Hair follicle dermal papilla cell (primary cell): Measurements from ENCODE around the gene OR1S2. TPM values are rescaled to one million over a fixed set of nuclear protein-coding genes. Genes with fewer than 3 reads are reported as not detected.

ENCODE experiments used
- total RNA-seq: library from RNA; depleted of rRNA; stranded (reverse); fragments of >200 nt; gene quantifications from 2 replicates; pipeline ENCODE4 v1.2.3, GENCODE V29; 2012

OR1S2 gene
- total RNA-seq, result not detected in 2 replicates

DNA sequence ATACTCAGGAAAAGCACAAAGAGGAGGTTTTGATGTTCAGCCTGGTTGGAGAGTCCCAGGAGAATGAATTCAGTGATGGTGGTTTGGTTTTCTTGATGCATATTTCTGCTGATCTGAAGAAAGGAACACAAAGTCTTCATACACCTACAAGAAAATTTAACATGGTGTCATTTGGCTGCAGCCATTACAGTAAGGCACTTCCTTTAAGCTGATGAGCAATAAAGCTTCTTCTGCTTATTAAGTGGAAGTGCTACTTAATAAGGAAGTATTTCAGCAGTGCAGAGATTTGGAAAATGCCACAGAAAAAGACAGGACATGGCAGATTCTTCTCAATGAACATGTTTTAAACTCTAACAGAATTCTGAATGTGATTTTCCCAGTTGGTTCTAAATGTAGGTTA is at the start of gene OR1S2:
OR1S2 (minus strand) TSS at position 101 of the 400 bp plus-strand sequence; CDS start at position 101, 0 bp downstream.

GRCh38 chr11:58212420-58212819 is 8.5 kb upstream of the OR1S2 start, which contains the start of gene OR1S1:
OR1S1 (plus strand) TSS chr11:58212720.

DNA sequence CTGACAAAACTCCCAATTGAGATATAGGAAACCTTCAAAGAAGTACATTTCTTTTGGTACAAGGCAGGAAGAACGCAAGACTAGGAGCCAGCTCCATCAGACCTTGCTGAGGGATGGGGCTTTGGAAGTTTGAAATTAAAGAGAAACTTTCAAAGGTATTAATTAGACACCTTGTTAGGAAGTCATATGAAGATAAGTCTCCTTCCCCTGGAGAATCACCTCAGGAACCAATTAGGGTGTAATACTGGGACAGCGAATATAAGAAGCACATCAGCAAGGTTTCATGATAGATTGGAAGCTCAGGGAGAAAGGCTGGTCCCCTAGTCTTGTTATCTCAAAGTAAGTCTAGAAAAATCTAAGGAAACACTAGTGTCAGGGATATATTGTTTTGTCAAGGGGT is 15.2 kb downstream of the OR1S2 start, which contains the start of gene OR9Q2:
OR9Q2 (plus strand) TSS at position 301 of the 400 bp plus-strand sequence. CDS start 1,421 bp downstream, outside the sequence.

Other genes starting within 250 kb of the OR1S2 start
- gene OR9Q1, start 180.3 kb downstream of the OR1S2 start, total RNA-seq, result not detected in 2 replicates
- gene OR6Q1, start 173.2 kb downstream of the OR1S2 start, total RNA-seq, result not detected in 2 replicates
- not detected in 2 replicates for gene OR9I1, start 78.6 kb downstream of the OR1S2 start, total RNA-seq
- not detected in 2 replicates for gene OR9Q2, start 15.1 kb downstream of the OR1S2 start, total RNA-seq
- gene OR1S1, start 8.6 kb upstream of the OR1S2 start, total RNA-seq, result not detected in 2 replicates
- not detected in 2 replicates for gene OR10Q1, start 24.8 kb upstream of the OR1S2 start, total RNA-seq
- not detected in 2 replicates for gene OR10W1, start 64.1 kb upstream of the OR1S2 start, total RNA-seq
- not detected in 2 replicates for gene OR5B17, start 154.9 kb upstream of the OR1S2 start, total RNA-seq
- gene OR5B3, start 202.7 kb upstream of the OR1S2 start, total RNA-seq, result not detected in 2 replicates
- gene OR5B2, start 224.0 kb upstream of the OR1S2 start, total RNA-seq, result not detected in 2 replicates
- gene OR5B12, start 238.1 kb upstream of the OR1S2 start, total RNA-seq, result not detected in 2 replicates